Renal pelvis (tissue), 4 donors: ENCODE data around the gene ADAM8. TPM values are rescaled to one million over a fixed set of nuclear protein-coding genes. Genes with fewer than 3 reads are reported as not detected.

Experiments
- DNase-seq: peaks from one replicate; pipeline ENCODE4 v3.0.0-alpha.2; 2013
- polyA plus RNA-seq, 3 donors: library from polyadenylated mRNA; unstranded; fragments of 120-200 nt; gene quantifications; one replicate each; pipeline ENCODE4 v1.2.1, GENCODE V29; 2013; ENCODE audit not compliant: insufficient read length in 3 of 3

The ADAM8 gene
- polyA plus RNA-seq, 3 donors, result 2.2 to 5.0 (median 4.0) TPM

DNA sequence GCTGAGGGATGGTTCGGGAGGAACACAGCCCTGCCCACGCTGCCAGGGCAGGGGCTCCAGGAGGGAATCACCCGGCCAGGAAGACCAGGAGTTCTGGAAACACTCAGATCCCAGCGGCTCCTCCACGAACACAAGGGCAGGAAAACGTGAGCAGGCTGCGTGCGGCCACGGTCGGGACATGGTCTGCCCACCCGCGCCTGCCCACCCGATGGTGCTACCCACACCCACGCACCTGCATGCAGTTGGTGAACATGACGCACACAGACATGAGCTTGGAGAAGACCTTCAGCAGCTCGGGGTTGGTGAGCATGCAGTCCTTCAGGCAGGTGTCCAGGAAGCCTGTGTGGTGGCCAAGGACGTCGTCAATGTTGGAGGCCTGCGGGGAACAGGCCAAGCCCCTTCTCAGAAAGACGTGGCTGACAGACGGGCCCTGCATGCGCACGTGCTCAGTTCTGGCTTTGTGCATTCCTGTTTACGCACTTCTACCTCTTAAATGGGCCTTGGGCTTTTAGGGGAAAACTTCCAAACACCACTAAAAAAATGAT lies 6.2 kb upstream of the ADAM8 start:
- no peak for DNase-seq

DNA sequence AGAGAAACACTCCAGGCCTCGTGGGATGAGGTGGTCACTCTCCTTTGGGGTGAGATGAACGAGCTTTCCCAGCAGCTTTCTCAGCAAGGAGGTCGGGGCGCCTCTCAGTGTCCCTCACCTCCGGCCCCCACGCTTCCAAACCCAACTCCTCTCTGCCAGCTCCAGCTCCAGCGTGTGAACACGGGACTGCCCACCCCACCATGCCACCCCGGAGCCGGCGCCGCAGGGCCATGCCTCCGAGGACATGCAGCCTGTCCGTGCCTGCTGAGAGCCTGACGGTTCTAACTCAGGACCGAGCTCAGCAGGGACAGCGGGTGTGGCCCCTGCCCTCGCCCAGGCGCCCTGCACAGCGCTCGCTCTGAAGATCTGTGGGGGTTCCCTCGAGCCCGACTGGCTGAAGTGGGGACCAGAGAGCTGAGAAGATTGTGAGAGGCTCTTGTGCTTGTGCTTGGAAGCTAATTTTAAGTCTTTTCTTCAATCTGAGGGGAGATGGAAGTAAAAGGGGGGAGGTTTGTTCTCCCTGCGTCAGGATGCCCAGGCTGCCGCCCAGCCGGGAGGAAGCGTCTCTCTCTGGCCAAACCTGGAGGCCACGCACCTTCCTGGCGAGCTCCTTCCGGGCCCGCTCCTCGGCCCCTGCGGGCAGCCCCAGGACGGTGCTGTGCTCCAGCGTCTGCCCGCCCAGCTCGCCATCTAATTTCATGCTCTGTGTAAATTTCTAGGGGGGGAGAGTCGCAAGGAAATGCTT lies 5.1 kb upstream of the ADAM8 start:
- DNase-seq, result no peak

DNA sequence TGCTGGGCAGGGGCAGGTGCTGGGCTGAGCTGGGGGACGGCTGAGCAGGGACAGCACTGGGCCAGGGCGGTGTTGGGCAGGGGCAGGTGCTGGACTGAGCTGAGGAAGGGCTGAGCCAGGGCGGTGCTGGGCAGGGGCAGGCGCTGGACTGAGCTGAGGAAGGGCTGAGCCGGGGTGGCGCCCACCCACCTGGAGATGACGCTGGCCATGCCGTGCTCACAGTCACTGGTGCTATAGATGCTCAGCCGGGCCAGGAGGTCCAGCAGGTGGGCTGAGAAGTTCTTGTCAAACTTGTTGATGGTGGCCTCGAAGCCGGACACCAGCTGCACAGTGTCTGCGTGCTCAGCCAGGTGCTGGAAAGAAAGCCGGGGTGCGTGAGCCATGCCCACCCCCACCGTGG lies 4.4 kb upstream of the ADAM8 start:
- no peak for DNase-seq

DNA sequence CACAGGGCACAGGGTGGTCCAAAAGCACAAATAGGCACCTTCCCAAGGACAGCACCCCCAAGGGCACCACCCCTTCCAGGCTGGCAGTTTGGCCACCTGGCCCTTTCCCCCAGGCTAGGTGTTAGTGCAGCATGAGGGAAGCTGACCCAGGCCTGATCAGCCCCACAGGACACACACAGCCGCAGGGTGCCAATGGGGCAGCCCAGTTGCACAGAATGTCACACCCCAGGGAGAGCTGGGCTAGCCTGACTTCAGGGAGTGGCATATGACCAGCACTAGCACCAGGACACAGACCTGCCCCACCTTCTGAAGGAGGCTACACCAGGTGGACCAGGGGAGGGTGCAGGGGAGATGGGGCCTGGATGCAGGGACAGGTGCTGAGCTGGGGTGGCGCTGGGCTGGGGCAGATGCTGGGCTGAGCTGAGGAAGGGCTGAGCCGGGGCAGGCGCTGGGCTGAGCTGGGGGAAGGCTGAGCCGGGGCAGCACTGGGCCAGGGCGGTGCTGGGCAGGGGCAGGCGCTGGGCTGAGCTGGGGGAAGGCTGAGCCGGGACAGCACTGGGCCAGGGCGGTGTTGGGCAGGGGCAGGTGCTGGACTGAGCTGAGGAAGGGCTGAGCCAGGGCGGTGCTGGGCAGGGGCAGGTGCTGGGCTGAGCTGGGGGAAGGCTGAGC lies 3.9 kb upstream of the ADAM8 start:
- no peak for DNase-seq

DNA sequence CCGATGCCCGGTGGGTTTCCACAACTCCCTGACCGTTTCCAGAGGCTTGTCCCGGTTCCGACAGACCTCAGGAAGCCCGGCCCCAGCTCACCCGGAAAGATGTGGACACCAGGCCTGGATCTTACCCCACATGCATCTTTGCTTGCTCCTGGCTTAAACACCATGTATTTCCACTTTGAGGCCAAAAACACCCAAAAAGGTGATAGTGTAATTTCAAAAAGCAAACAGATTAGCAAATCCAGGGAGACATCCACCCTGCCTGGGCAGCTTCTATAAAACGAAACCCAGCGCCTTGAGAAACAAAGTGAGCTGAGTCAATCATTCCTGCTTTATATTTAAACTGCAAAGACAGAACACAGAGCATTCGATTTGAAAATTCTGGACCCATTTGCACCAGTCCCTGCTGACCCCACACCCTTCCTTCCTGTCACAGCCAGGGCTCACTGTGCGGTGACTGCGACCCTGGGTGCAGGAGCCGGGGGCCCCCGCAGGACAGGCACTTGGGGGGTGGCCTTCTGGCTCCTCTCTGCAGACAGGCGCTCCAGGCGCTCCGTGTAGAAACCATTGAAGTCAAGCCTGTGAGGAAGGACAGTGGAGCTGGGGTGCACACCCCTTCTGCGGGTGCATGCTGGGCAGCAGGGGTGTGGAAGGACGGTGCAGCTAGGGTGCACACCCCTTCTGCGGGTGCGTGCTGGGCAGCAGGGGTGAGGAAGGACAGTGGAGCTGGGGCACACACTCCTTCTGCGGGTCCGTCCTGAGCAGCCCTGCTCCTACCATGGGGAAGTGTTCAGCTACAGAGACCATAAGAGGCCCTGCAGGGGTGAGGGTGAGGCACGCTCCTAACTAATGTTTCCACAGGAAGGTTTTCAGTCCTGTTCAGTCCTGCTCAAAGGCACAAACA lies 2.9 kb upstream of the ADAM8 start:
- DNase-seq, result no peak

DNA sequence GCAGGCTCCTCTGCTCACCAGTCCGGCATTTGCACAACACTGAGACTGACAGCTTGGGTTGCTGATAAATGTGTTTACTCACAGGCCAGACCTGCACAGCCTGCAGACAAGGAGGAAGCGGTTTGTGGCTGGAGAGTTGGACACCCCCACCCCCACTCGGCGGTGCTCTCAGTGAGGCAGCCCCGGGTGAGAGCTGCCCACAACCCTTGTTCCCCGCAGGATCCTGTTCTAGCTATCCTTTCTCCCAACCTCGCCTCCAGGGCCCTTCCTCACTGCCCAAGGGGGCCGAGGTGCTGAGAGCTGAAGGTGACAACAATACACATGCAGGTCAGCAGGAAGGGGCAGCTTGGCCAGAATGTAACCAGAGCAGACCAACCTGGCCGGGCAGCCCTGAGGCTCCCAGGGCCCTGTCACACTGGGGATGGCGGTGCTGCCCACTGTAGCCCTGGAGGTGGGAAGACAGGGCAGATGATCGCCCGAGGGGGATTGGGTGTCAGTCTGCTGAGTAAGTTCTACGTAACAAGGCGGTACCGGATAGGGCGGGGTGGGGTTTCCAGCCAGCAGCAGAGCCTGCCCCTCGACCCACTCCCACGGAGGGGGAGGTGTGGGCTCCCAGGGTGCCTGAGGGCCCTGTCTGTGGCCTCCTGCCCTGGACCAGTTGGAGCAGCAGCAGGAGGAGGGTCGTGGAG lies 2.1 kb upstream of the ADAM8 start:
- peak; percentile 55 for DNase-seq

DNA sequence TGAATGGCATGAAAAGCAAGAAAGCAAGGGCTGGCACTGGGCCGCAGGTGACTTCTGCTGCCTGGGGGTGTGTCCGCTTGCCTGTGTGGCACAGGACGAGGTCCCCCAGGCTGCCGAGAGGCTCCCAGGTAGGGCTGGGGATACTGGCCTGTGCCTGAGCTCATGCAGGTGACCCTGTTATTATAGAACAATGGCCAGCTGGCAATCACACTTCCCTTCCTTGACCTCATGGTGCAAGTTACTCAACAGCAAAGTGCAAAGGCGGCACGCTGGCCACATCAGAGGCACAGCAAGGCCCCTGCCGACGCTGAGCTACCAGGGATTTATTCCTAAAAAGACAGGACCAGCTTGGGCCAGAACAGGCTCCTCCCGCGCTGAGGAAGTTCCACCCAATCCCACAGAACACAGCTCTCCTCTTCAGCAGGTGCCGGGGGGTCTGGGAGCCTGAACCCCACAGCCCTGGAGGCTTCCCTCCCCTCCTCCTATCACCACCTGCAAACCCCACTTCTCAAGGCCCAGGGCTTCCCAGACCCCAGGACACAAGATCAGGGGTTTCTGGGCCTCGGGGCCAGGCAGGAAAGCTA lies 1.4 kb upstream of the ADAM8 start:
- no peak for DNase-seq

DNA sequence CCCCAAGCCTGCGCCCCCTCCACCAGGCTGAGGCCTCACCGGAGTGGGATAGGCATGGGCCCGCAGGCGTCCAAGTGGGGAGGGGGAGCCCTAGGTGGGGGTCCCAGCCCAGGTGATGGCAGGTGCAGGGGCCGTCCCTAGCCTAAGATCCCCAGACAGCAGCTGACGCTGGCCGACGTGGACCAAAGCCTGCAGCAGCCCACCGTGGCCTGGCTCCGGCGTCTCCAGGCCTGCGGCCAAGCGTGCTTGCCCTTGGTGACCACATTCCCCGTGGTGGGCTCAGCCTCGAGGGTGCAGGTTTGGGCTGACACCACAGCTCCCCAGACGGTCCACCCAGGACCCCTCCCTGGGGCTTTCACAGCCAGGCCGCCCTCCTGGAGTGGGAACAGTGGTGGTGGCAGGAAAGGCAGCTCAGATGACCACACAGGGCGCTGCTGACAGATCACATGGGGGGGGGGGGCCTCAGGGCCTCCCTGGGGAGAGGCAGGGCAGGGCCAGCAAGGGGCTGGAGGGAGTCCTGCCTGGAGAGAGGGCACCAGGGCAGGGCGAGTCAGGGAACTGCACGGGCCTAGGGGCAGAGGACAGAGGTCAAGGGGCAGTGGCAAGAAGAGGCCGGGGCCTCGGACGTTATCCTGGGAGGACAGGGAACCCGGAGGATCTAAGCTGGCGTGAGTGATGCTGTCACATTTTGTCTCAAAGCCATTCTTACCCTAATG lies 767 bp upstream of the ADAM8 start:
- DNase-seq, result no peak

DNA sequence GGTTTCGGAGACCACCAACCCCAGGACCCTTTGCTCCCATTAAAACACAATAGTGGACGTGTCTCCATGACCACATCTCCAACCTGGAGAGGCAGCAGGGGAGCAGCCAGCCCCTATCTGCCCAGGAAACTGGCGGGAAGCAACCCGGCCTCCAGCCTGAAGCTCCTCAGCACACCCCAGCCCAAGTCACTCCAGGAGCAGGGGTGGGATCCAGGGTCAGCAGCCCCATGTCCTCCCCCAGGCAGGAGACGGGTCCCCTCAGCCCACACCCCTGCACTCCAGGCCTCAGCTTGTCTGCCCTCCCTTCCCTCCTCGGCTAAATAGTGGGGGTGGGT lies 601 bp downstream of the ADAM8 start:
- DNase-seq, result no peak

DNA sequence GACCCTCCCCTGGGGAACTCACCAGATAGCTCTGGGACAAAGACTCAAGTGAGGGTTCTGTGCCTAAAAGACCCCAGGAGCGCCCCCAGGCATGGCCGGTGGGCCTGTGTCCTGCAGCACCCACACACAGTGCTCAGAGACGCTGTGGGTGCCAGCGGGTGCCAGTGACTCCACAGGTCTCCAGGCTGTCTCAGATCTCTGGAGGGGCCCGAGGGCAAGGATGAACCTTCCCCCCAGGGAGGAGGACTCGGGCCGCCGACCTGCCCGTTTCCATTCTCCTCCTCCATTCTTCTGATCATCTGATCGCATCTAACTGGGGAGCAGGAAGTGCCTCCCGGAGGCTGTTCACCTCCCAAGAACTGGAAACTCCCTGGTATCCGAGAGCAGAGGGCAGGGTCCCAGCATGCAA lies 980 bp downstream of the ADAM8 start:
- no peak for DNase-seq

DNA sequence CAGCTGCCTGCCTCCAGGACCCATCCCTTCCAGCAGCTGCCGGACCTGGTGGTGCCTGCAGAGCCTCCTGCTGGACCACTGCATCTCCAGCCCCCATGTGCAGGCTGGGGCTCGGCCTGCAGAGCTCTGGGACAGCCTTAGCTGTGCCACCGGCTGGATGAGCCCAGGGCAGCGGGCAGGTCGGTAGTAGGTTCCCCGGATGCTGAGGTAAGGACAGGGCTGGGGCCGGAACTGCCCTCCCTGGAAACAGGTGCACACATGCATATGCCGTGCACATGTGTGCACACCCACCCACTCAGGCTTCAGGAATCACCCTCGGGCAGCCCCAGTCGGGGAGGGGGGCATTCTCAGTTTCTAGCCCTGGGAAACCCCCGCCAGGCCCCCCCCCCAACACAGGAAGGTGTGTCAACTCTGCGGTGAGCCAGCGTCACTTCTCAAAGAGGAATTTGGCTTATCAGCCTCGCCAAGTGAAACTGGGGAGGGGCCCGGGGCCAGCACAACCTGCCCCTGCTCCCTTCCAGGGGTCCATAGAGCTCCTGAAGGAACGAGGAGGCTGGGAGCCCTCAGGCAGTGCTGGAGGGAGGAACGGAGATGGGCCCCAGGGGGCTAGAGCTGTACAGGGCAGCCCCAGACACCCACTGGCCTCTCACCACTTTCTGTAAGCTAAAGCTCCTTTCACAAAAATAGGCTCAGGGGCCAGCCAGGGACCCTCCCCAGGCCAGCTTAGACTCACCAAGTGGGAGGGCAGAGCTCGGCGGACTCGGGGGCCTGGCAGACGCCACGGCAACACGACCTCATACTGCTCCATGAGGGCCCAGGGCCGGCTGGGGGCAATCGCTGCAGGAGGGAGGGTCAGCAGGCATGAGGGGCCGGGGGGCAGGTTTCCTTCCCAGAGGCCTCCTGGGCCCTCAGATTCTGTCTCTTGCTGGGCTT lies 1.7 kb downstream of the ADAM8 start:
- DNase-seq, result no peak

DNA sequence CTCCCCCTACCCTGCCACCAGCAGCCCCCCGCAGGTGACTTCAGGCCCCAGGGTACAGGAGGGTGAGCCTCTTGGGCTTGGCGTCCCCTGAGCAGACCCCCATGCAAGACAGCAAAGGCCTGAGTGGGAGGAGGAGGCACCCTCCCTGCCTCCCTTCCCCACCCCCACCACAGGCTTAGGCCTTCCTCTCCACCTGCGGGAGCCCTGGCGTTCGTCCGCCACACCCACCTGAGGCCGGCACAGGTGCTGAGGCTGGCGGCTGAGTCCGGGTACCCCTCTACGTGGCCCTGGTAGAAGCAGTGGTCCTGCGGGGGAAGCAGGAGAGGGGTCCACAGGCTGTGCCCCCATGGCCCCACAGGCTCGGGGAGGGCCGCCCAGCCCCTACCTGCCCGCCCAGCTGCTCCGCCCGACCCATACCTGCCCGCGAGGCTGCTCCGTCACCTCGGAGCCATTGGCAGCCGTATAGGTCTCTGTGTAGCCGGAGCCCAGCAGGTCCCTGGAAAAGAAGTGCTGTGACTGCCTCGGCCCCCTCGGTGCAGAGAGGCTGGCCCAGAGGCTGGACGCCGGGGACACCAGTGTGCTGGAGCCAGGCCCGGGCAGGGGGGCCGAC lies 3.0 kb downstream of the ADAM8 start:
- DNase-seq, result no peak

DNA sequence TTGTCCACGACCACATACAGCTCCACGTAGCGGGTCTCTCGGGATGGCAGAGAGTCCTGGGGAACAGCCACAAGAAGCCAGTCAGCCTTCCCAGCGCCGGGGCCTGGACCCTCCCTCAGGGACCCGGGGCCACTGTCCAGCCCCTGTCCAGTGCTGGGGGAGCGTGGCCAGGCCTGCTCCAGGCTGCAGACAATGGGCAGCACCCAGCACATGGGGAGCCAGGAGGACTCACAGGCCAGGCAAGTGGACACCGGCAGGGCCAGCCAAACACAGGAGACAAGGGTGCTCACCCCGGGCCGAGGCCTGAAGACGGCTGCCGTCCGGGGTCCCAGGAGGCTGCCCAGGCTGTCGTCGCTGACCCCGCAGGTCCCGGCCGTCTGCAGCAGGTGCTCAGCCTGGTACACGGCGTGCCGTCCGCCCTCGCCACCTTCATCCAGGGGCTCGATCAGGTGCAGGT lies 3.7 kb downstream of the ADAM8 start:
- DNase-seq, result no peak

DNA sequence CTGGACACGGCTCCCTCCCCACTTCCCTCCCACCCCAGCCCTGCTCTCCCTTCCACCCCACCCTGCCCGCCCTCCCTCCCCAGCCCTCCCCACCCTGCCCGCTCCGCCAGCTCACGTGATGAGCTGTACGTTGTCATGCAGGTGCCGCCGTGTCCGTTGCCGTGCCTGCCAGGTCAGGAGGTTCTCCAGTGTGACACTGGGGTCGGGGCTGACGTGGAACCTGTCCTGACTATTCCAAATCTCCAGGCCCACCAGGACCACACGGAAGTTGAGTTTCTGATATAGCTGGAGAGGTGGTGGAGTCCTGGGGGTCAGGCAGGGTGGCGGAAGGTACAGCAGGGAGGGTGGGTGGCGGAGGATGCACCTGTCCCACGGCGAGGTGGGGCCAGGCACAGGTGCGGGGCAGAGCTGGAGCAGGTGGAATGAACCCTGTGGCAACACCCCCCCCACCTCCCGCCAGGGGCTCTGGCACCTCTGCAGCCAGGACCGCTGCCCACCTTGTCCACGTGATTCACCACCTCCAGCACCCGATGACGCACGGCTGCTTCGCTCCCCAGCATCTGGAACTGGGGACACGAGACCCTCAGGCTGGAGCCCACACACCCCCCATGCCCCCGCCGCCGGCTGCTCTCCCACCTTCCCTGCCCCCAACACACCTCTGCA lies 4.2 kb downstream of the ADAM8 start:
- DNase-seq, result no peak

DNA sequence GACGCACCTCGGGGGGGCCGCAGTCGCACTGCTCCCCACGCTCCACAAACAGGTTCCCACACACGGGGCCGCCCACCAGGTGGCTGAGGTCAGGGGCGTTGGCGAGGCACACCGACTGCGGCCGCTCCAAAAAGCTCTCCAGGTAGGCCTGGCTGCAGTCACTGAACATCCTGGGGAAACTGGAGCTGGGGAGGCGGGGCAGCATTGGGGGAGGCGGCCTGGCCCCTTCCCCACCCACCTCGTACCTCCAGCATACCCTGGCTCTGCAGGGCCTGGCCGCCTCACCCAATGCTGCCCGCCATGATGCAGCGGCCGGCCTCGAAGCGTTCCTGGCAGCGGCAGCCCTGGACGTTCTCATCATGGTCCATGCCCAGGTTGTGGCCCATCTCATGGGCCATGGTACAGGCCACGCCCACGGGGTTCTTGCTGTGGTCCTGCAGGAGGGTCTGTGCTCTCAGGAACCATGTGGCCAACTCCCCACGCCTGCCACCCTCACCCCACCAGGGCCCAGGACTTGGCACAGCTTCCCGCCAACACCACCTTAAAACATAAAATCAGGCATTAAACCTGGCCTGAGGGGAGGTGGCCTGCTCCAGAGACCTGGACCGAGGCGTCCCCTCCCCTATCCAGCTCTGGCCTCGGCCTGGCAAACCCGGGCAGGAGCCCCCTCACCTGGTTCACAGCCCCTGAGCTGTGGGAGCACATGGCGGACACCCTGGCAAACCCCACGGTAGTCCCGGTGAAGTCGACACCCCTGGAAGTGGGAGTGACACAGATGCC lies 5.0 kb downstream of the ADAM8 start:
- no peak for DNase-seq

DNA sequence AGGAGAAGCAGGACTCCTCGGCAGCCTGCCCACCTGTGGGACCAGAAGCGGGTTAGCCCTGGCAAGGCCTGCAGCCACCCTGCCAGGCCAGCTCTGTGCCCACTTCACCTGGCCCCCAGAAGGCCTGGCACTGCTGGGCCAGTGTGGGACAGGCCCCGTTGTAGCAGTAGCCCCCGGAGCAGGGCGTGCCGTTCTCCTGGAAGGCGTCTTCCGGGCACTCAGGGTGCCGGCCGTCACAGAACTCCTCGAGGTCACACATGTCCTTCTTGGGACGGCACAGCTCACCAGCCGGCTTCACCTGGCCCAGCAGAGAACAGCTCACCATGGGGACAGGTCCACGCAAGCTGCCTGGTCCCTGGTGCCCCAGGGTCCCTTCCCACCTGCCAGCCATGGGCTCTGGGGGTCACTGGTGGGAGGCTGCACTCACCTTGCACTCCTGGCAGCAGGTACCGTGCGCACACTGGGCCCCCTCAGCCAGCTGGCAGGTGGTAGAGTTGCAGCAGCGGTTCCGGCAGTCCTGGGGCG lies 5.8 kb downstream of the ADAM8 start:
- DNase-seq, result no peak

DNA sequence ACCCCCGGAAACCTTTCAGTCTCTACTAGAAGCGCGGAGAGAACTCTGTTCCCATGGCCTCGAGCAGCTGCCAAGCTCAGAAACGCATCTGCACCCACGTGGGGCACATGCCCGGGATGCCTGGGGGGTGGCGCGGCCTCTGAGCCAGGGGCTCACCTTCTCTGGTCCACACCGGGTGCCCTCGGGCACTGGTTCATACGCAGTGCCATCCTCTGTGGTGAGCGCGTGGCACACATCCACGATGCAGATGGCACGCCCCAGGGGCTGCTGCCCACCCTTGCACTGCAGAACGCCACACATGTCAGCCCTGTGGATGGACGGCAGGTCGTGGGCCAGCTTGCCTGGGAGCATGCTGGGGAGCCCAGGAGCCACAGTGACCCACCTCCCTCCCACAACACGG lies 6.5 kb downstream of the ADAM8 start:
- no peak for DNase-seq

DNA sequence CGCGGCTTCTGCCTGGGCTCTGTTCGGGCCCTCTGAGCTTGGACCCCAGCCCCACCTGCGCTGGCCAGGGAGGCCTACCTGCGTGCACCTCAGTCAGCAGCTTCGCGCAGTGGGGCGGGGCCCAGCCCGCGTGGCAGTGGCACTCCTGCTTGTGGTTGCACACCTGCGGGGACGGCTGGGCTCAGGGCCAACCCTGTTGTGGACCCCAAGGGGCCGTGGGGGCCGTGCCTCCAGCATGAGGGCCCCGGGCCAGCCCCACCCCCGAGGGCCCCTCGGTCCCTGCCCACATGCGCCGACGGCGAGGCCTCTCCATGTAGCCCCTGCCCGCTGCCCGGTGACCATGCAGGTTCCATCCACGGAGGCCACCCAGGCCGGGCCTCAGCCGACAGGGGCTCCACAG lies 7.3 kb downstream of the ADAM8 start:
- no peak for DNase-seq
